Keratinocyte (primary cell): ENCODE measurements around the gene PITPNM3. TPM values are rescaled to one million over a fixed set of nuclear protein-coding genes. Genes with fewer than 3 reads are reported as not detected.

Experiments
- DNase-seq: peaks from one replicate; pipeline ENCODE4 v3.0.0-alpha.2; 2011; ENCODE audit warnings: low read depth, missing footprints, low spot score
- FAIRE-seq: peaks from 2 replicates; lab custom pipeline; 2011; peaks lifted over from hg19 to GRCh38; lab: Jason Lieb, UNC
- H2AFZ ChIP-seq: 2 replicates; pipeline ENCODE4 v1.6.0; 2012; ENCODE audit warnings: low read length, control low read depth, inconsistent platforms; ENCODE audit not compliant: control insufficient read depth
- H3K27ac ChIP-seq: 2 replicates; pipeline ENCODE4 v1.5.1; 2011; ENCODE audit warnings: low read length; ENCODE audit not compliant: control insufficient read depth, insufficient read depth
- H3K27me3 ChIP-seq: 3 replicates; pipeline ENCODE4 v1.6.0; 2011; ENCODE audit warnings: low read length; ENCODE audit not compliant: control insufficient read depth, insufficient read depth; ENCODE audit errors: extremely low read depth
- H3K36me3 ChIP-seq, 2 experiments: 2 replicates in 1 of 2; 3 replicates in 1 of 2; pipeline ENCODE4 v1.5.1; 2011; ENCODE audit warnings: low read length in 2 of 2, mild to moderate bottlenecking in 1 of 2; ENCODE audit not compliant: control insufficient read depth in 2 of 2, insufficient read depth in 2 of 2; ENCODE audit errors: extremely low read depth in 1 of 2
- H3K4me1 ChIP-seq: 3 replicates; pipeline ENCODE4 v1.5.1; 2011; ENCODE audit warnings: low read length; ENCODE audit not compliant: control insufficient read depth, insufficient read depth; ENCODE audit errors: extremely low read depth
- H3K4me2 ChIP-seq: 3 replicates; pipeline ENCODE4 v1.6.0; 2011; ENCODE audit warnings: low read depth, low read length; ENCODE audit not compliant: control insufficient read depth, insufficient read depth; ENCODE audit errors: extremely low read depth
- H3K4me3 ChIP-seq, 3 experiments: fragments of 200-600 bp in 1 of 3; sonication (generic) in 1 of 3; 2 replicates in 2 of 3; 3 replicates in 1 of 3; pipeline ENCODE4 v1.5.1; 2011 to 2016; ENCODE audit warnings: low read length in 3 of 3, mild to moderate bottlenecking in 3 of 3, control low read depth in 2 of 3, inconsistent platforms in 1 of 3, low read depth in 1 of 3, mixed read lengths in 1 of 3, mixed run types in 1 of 3, moderate library complexity in 1 of 3; ENCODE audit not compliant: control insufficient read depth in 2 of 3, insufficient read depth in 2 of 3; ENCODE audit errors: extremely low read depth in 1 of 3
- H3K79me2 ChIP-seq: 2 replicates; pipeline ENCODE4 v1.6.0; 2012; ENCODE audit warnings: low read length; ENCODE audit not compliant: control insufficient read depth, insufficient read depth
- H3K9ac ChIP-seq: 3 replicates; pipeline ENCODE4 v1.6.0; 2011; ENCODE audit warnings: low read length; ENCODE audit not compliant: control insufficient read depth, insufficient read depth; ENCODE audit errors: extremely low read depth
- H3K9me1 ChIP-seq: 3 replicates; pipeline ENCODE4 v1.6.0; 2011; ENCODE audit warnings: low read length; ENCODE audit not compliant: control insufficient read depth, insufficient read depth; ENCODE audit errors: extremely low read depth
- H3K9me3 ChIP-seq: 2 replicates; pipeline ENCODE4 v1.5.1; 2012; ENCODE audit warnings: low read depth, low read length; ENCODE audit not compliant: control insufficient read depth
- H4K20me1 ChIP-seq: 3 replicates; pipeline ENCODE4 v1.6.0; 2011; ENCODE audit warnings: low read length; ENCODE audit not compliant: control insufficient read depth, insufficient read depth; ENCODE audit errors: extremely low read depth
- EZH2 ChIP-seq: IDR thresholded peaks from one replicate; pipeline ENCODE4 v1.6.1; 2012; ENCODE audit warnings: inconsistent platforms, mild to moderate bottlenecking, low read length, moderate library complexity
- dilution Hi-C: fragments of 300-500 bp; cut with MboI; formaldehyde crosslinking; loops from one replicate; pipeline ENCODE4 v1.7.0; 2020; ENCODE audit warnings: low sequenced_read_pairs; ENCODE audit not compliant: extremely low pct_ligation_motif_present
- polyA plus RNA-seq, 5 experiments: library from polyadenylated mRNA; depleted of rRNA in 3 of 5; stranded (reverse) in 3 of 5; stranded (forward) in 1 of 5; unstranded in 1 of 5; fragments of >200 nt; gene quantifications; 1 replicate in 1 of 5; 2 replicates in 3 of 5; 3 replicates in 1 of 5; pipeline versions ENCODE4 v1.2.1 to v1.2.3, GENCODE V29; 2011 to 2012; ENCODE audit warnings: missing spikeins in 2 of 5, low read depth in 1 of 5, low replicate concordance in 1 of 5
- TF ChIP-seq, protein P1 (sequence below), 3 experiments: IDR thresholded peaks in 1 of 3; conservative IDR thresholded peaks in 1 of 3; optimal IDR thresholded peaks in 1 of 3; 2 replicates in 2 of 3; 3 replicates in 1 of 3; pipeline versions ENCODE3 to v1.5.1; 2011; ENCODE audit warnings: low read length in 3 of 3, mild to moderate bottlenecking in 3 of 3, moderate library complexity in 2 of 3, control low read depth in 1 of 3, inconsistent platforms in 1 of 3; ENCODE audit not compliant: insufficient read depth in 2 of 3; ENCODE audit errors: extremely low read depth in 1 of 3

The PITPNM3 gene
- polyA plus RNA-seq, 1 donor (not counting 4 experiments of a cell fraction or from before 2014, with no cell fraction given), result 7.7 TPM

DNA sequence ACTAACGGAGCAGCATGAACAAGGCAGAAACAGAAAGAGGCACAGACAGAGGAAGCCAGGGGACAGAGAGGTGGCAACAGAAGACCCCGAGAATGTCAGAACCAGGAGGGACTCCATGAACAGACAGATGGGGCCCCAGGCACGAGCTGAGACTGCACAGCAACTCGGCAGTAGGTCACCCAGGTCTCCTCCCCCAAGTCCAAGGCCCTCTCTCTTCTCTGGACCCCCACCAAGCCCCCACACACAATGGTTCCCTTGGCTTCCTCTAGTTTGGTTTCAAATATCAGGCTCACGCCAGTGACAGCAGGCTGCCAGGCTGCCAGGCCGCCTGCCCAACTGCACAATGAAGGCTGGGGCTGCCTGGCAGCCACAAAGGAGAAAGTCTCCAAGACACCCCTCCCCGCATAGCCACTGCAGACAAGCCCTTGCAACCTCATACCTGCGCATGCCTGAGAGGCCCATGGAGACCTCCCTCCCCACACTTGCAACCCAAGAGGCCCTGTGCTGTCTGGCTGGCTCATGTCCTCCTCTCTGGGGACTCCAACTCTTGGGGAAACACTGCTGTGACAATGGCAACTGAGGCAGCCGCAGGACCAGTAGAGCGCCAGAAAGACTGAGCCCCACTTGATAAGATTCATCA lies 57.3 kb downstream of the PITPNM3 start:
- no peaks in the 10 kb centered on the region for H3K27me3 ChIP-seq
- no peaks in the 10 kb centered on the region for H3K9me3 ChIP-seq
- no peaks in the 10 kb centered on the region for H3K9me1 ChIP-seq
- H3K4me2 ChIP-seq, result no peak overlapping the region
- DNase-seq (no peak), FAIRE-seq (no peak)
- dilution Hi-C loops, result no loop called here
- peaks cover 11% of the 10 kb centered on the region for H3K4me1 ChIP-seq
- no peak overlapping the region for H3K4me3 ChIP-seq
- H4K20me1 ChIP-seq, result no peaks in the 10 kb centered on the region
- H3K79me2 ChIP-seq, result no peaks in the 10 kb centered on the region
- TF ChIP-seq, protein P1, sequence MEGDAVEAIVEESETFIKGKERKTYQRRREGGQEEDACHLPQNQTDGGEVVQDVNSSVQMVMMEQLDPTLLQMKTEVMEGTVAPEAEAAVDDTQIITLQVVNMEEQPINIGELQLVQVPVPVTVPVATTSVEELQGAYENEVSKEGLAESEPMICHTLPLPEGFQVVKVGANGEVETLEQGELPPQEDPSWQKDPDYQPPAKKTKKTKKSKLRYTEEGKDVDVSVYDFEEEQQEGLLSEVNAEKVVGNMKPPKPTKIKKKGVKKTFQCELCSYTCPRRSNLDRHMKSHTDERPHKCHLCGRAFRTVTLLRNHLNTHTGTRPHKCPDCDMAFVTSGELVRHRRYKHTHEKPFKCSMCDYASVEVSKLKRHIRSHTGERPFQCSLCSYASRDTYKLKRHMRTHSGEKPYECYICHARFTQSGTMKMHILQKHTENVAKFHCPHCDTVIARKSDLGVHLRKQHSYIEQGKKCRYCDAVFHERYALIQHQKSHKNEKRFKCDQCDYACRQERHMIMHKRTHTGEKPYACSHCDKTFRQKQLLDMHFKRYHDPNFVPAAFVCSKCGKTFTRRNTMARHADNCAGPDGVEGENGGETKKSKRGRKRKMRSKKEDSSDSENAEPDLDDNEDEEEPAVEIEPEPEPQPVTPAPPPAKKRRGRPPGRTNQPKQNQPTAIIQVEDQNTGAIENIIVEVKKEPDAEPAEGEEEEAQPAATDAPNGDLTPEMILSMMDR (optimal IDR thresholded peaks at IDR 0.05 in 1 of 3, IDR thresholded peaks at IDR 0.05 in 1 of 3, conservative IDR thresholded peaks at IDR 0.05 in 1 of 3; ENCODE audit: extremely low read depth in 1 of 3, insufficient read depth in 2 of 3, low read length in 3 of 3), result no peak
- TF ChIP-seq EZH2, result no peak
- H2AFZ ChIP-seq, result no peak overlapping the region
- no peak overlapping the region for H3K9ac ChIP-seq
- peaks cover 3 to 4% of the 10 kb centered on the region in 2 experiments for H3K36me3 ChIP-seq
- no peak overlapping the region for H3K27ac ChIP-seq

DNA sequence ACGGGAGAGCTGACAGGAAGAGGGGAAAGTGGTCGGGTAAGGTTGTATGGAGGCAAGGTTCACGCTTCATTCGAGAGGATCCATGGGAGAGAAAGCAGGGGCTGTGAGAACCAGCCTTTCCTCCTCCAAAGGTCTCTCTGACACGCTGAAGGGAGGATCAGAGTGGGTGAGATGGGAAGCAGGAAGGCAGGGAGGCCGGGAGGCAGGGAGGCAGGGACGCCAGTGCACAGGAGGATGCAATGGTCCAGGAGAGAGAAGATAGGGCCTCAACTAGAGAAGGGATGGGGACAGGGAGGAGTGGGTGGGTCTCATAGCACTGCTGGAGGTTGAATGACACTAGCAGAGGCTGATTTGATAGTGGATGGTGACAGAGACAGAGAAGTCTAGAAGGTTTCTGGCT lies 58.0 kb downstream of the PITPNM3 start:
- Histone ChIP-seq H2AFZ (no peak overlapping the region), H3K4me2 (no peak overlapping the region), H3K9ac (no peak overlapping the region), H3K27me3 (no peaks in the 10 kb centered on the region), H3K27ac (no peak overlapping the region), H4K20me1 (no peaks in the 10 kb centered on the region), H3K4me1 (peaks cover 13% of the 10 kb centered on the region), H3K9me1 (no peaks in the 10 kb centered on the region), H3K9me3 (no peaks in the 10 kb centered on the region), H3K36me3 (peaks cover 3 to 4% of the 10 kb centered on the region in 2 experiments), H3K4me3 (no peak overlapping the region), H3K79me2 (no peaks in the 10 kb centered on the region)
- FAIRE-seq (no peak), DNase-seq (no peak)
- dilution Hi-C loops, result no loop called here
- TF ChIP-seq EZH2, result no peak
- TF ChIP-seq, protein P1 (optimal IDR thresholded peaks at IDR 0.05 in 1 of 3, IDR thresholded peaks at IDR 0.05 in 1 of 3, conservative IDR thresholded peaks at IDR 0.05 in 1 of 3; ENCODE audit: extremely low read depth in 1 of 3, insufficient read depth in 2 of 3, low read length in 3 of 3), result no peak
